GM21515 (cell line): ENCODE results near the gene TCF7L2.

Source experiments
- ATAC-seq: cut with Tn5 transposase; IDR thresholded peaks from one replicate; pipeline ENCODE4 v1.9.1; 2021; ENCODE audit not compliant: unreplicated experiment

The TCF7L2 gene

GRCh38 chr10:113140143-113141011, 190.3 kb downstream of the TCF7L2 start:
- no peak for ATAC-seq

- no peak for ATAC-seq
These were observed 192.7 kb downstream of the TCF7L2 start for GRCh38 chr10:113142601-113143362.

DNA sequence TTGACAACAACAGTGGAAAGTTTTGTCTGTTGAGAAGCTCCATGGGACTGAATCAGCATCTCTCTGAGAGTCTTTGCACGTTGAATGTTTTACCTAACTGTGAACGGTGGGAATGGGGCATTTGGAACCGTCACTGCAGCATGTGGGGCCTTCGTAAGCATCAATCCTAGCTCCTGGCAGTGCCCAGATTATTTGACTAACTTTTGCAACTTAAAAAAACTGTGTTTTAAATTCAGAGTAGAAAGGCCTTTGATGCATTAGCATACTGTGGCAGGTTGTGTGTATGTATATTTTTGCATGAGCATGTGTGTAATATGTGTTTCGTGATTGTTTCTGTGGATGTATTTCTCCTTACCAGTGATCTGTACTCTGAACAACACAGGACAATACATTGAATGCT, 194.5 kb downstream of the TCF7L2 start:
- ATAC-seq: no peak

GRCh38 chr10:113148071-113148825, 198.2 kb downstream of the TCF7L2 start:
- no peak for ATAC-seq

- no peak for ATAC-seq
These were observed 198.9 kb downstream of the TCF7L2 start for GRCh38 chr10:113148901-113149300.

DNA sequence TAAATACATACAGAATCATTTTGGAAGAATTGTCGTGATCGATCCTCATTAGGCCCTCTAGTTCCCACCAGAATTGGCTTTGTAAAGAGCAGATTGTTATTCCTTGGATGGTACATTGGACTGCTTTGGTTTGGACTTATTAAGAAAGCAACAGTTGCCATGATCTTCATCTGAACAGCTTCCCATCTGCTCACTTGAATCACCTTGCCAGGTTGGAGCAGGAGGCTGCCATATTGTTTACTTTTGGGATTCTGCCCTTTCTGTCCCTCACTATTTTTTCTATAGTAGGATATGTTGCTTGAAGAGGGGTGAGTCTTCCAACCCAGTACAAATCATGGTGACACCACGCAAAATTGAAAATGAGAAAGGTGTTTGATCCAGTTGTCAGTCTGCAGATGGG, 199.6 kb downstream of the TCF7L2 start:
- no peak for ATAC-seq

DNA sequence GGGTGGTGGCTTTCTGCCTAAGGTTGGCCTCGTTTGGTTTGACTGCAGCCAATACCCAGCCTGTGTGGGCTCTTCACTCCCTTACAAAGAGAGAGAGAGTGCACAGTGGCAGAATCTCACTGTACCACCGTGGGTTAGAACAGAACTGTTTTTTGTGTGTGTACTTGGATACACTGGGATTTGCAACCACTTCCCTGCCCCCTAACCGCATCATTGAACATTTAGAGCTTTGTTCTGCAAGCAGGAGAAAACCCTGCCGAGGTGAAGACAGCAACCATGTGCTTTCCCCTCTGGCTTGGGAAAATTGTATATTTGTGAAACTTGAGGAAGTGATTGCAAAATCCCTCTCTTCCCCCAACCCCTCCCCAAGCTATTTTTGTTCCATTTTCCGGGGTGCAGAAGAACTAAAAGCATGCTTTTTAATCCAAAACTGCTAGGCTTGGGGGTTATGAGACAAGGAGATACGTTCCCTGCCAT, 201.2 kb downstream of the TCF7L2 start:
- no peak for ATAC-seq

DNA sequence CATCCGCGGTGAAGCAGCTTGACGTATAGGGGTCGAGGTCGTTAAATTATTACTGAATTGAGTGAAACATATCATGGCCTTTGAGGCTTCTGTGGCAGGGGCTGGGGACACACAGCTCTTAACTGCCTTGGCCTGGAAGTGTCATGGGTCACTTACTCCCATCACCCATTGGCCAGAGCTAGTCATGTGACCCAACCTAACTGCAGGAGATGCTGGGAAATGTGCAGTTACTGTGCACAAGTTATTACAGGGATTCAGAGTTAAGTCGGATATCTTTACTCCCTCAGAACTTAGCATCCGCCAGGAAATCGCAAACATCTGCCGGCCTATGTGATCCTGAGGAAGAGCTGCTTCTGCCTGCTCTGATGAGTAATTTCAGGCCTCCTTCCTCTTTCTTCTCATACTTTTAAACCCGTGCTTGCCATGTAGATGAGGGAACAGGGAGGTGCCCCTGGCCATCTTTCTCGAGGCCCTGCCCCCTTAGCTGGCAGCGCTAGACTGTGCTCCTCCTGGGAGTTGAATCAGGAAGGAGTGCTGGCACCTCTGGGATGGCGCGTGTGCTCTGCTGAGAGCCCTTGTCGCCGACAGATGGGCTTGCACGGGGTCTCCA, 203.6 kb downstream of the TCF7L2 start:
- ATAC-seq: no peak

GRCh38 chr10:113157441-113157840, 207.4 kb downstream of the TCF7L2 start:
- no peak for ATAC-seq

GRCh38 chr10:113158183-113158582, 208.1 kb downstream of the TCF7L2 start:
- no peak for ATAC-seq

DNA sequence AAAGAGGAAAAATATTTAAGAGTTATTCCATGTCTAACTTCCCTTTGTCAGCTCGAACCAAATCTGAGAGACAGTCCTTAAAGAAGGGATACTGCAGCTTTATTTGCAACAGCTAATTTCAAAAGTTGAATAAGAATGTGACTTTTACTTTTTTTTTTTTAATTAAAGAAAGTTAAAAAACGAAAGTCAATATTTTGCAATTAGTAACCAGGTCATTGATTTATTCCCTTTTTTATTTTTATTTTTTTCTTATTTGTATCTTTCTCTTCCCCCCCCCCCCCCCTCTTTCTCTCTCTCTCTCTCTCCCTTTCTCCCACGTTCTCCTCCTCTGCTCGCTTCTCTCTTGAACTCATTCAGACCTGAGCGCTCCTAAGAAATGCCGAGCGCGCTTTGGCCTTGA, 209.5 kb downstream of the TCF7L2 start:
- no peak for ATAC-seq

DNA sequence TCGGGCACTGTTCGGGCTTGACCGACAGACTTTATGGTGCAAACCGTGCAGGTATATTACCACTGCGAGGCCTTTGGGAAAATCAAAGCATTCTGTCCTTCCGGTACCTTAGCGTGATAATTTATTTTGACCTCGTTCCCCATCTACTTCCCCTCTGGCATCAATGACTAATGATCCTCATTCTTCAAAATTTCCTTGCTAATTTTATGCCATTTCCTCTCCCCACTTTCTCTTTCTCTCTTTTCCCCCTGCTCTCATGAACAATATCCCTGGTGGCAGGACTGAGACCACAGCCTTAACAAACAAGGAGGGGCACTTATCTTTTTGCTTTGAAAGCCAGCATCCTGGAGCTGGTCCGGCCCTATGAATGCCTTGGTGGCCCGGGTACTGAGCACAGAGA, 210.6 kb downstream of the TCF7L2 start:
- no peak for ATAC-seq

DNA sequence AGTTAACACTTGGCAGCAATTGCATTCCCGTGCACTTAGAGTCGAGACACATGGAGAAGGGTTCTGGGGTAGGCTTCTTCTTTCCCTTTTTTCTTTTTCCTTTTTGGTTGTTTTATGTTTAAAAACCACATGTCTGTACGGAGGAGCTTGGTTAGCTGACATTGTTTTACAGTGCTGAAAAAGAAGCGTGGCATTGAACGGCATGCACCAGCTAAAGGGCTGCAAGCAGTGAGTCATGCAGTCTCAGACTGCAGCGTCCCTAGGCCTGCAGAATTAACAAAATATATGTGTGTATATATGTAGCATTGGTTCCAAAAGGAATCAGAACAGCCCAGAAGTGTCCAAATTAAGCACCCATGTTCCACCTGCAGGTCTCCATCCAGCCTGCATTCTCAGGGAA, 211.0 kb downstream of the TCF7L2 start:
- no peak for ATAC-seq

GRCh38 chr10:113162960-113163359, 212.9 kb downstream of the TCF7L2 start:
- no peak for ATAC-seq

DNA sequence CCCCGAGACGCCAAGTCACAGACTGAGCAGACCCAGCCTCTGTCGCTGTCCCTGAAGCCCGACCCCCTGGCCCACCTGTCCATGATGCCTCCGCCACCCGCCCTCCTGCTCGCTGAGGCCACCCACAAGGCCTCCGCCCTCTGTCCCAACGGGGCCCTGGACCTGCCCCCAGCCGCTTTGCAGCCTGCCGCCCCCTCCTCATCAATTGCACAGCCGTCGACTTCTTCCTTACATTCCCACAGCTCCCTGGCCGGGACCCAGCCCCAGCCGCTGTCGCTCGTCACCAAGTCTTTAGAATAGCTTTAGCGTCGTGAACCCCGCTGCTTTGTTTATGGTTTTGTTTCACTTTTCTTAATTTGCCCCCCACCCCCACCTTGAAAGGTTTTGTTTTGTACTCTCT, 215.6 kb downstream of the TCF7L2 start:
- ATAC-seq: no peak

DNA sequence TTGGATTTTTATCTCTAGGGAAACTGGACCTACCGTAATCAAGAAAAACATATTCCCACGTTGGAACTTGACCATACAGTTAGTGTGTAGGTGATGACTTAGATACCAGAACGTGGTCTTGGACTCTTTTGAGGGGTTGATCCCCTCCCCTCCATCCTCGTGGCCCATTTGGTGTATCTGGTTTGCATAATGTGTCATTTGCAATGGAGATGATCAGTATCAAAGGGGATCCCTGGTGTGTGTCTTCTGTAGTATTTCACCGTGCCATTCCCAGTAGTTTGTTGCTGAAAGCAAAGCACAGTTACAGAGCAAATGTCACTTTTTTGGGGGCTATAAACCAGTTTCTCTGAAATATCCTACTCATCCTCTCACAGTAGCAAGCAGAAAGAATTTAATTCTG, 217.7 kb downstream of the TCF7L2 start:
- ATAC-seq: no peak

- no peak for ATAC-seq
These were observed 218.5 kb downstream of the TCF7L2 start for GRCh38 chr10:113168584-113168983.

DNA sequence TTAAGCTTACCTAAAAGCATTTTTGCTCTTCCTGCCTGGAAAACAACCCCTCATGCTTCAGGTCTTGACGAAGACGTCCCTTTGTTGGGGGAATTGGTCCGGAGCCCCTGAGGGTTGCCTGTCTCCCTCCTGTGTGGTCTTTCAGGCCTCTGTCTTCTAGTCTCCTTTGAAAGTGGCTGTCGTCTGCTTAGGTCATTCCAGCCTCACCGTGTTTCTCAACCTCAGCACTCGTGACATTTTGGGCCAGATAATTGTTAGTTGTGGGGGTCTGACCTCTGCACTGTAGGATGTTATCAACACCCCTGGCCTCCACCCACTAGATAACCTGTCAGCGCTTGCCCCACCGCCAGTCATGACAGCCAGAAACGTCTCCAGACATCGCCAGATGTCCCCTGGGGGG, 219.1 kb downstream of the TCF7L2 start:
- ATAC-seq: no peak

- peak; percentile 95 for ATAC-seq
These were observed 219.9 kb downstream of the TCF7L2 start for GRCh38 chr10:113169853-113170460.

DNA sequence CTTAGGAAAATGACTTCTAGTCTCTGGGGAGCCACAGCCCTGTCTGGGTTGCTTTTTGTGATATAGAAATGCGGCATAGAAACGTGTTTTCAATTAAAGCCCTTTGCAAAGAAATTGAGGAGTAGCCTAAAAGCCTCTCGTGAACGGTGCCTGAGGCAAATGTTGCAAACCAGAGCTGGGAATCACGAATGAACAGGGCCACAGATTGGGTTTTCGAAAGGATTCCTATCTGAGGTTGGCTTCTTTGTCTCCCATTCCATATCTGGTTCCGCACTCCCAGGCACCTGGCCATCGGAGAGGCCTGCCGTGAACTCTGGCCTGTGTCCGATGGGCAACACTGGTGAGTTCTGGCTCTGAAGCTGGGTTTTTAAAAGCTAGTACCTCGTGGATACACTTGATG, 221.6 kb downstream of the TCF7L2 start:
- no peak for ATAC-seq

GRCh38 chr10:113175176-113175575, 225.1 kb downstream of the TCF7L2 start:
- ATAC-seq: no peak
